ENCODE measurements around the gene CCL26. TPM values are rescaled to one million over a fixed set of nuclear protein-coding genes. Genes with fewer than 3 reads are reported as not detected.

Gene CCL26
- total and polyA plus RNA-seq, 9 of the 15 experiments (the other 6 are each of a cell fraction or from before 2014, with no cell fraction given), result 2.3 to 26.8 (median 8.4) TPM

GRCh38 chr7:75738604-75738974 lies 33.4 kb downstream of the CCL26 start, which contains the start of gene HIP1 (continued):
- TF ChIP-seq ZBTB43 (CRISPR knock-in tag; IDR thresholded peaks at IDR 0.05) (no peak), CC2D1A (IDR thresholded peaks at IDR 0.05) (peak; percentile 99), ZSCAN32 (CRISPR knock-in tag; IDR thresholded peaks at IDR 0.05) (no peak), NR1H2 (CRISPR knock-in tag; IDR thresholded peaks at IDR 0.05) (no peak), ZSCAN29 (IDR thresholded peaks at IDR 0.05) (no peak), ARID1B (IDR thresholded peaks at IDR 0.05) (no peak), PHB2 (IDR thresholded peaks at IDR 0.05; ENCODE audit: low read depth) (no peak), ZNF561 (CRISPR knock-in tag; conservative IDR thresholded peaks at IDR 0.05) (no peak), ZNF12 (CRISPR knock-in tag; IDR thresholded peaks at IDR 0.05) (no peak), PRDM10 (IDR thresholded peaks at IDR 0.05; ENCODE audit: partially characterized antibody) (peak; percentile 0), CBX5 (IDR thresholded peaks at IDR 0.05; ENCODE audit: borderline replicate concordance, low read depth) (no peak), ETV5 (CRISPR knock-in tag; IDR thresholded peaks at IDR 0.05; ENCODE audit: low read depth) (peak; percentile 2; the same call in 1 of the 2 replicates), KLF16 (IDR thresholded peaks at IDR 0.05) (no peak), SP1 (CRISPR knock-in tag; IDR thresholded peaks at IDR 0.05) (no peak), TCF7L2 (IDR thresholded peaks at IDR 0.05; ENCODE audit: low read depth, low read length) (no peak), ZFP30 (CRISPR knock-in tag; IDR thresholded peaks at IDR 0.05; ENCODE audit: borderline replicate concordance) (no peak), NFRKB (IDR thresholded peaks at IDR 0.05; ENCODE audit: low read depth) (no peak), ZNF347 (CRISPR knock-in tag; IDR thresholded peaks at IDR 0.05; ENCODE audit: low read depth) (no peak), ZNF408 (CRISPR knock-in tag; IDR thresholded peaks at IDR 0.05; ENCODE audit: low read depth) (no peak), FOXP1 (CRISPR knock-in tag; IDR thresholded peaks at IDR 0.05) (no peak), CGGBP1 (CRISPR knock-in tag; IDR thresholded peaks at IDR 0.05) (no peak), NRF1 (conservative IDR thresholded peaks at IDR 0.05 in 1 of 2, IDR thresholded peaks at IDR 0.05 in 1 of 2) (no peak), DACH1 (IDR thresholded peaks at IDR 0.05; ENCODE audit: partially characterized antibody) (no peak), RBFOX2 (IDR thresholded peaks at IDR 0.05; ENCODE audit: low read depth, low read length) (peak; percentile 47; the same call in 1 of the 2 replicates), SPI1 (IDR thresholded peaks at IDR 0.05; ENCODE audit: borderline replicate concordance, low read depth, low read length) (no peak), THAP12 (CRISPR knock-in tag; IDR thresholded peaks at IDR 0.05) (0 out of 2 replicates have a peak, but pooled peaks have one; percentile 42)
